Non-pigmented ciliary epithelial cell (primary cell): ENCODE measurements around the gene GRAMD1A.
"Not testable (repeated sequence)": the region's sequence is repeated elsewhere in the genome, so short reads cannot be mapped to it uniquely, and the experiment has no call there.

Source experiments
- DNase-seq: peaks from one replicate; pipeline ENCODE4 v3.0.0-alpha.2; 2010; ENCODE audit warnings: low read depth

The GRAMD1A gene

GRCh38 chr19:35021016-35021415 lies 20.9 kb downstream of the GRAMD1A start:
- DNase-seq = no peak

GRCh38 chr19:35021596-35021995 lies 21.5 kb downstream of the GRAMD1A start:
- DNase-seq = no peak

- no peak for DNase-seq
Measured at GRCh38 chr19:35022460-35022859, 22.3 kb downstream of the GRAMD1A start.

- no peak for DNase-seq
Measured at GRCh38 chr19:35023428-35023827, 23.3 kb downstream of the GRAMD1A start.

- DNase-seq = no peak
Measured at GRCh38 chr19:35024095-35024494, 24.0 kb downstream of the GRAMD1A start.

GRCh38 chr19:35025969-35026368 lies 25.8 kb downstream of the GRAMD1A start:
- DNase-seq = no peak

GRCh38 chr19:35026418-35026817 lies 26.3 kb downstream of the GRAMD1A start:
- no peak for DNase-seq

- no peak for DNase-seq
Measured at GRCh38 chr19:35027009-35027408, 26.9 kb downstream of the GRAMD1A start.

- DNase-seq = no peak
Measured at GRCh38 chr19:35027851-35028599, 27.9 kb downstream of the GRAMD1A start.

GRCh38 chr19:35028600-35028885 lies 28.4 kb downstream of the GRAMD1A start:
- not testable (repeated sequence) for DNase-seq

- not testable (repeated sequence) for DNase-seq
Measured at GRCh38 chr19:35029275-35029736, 29.2 kb downstream of the GRAMD1A start.

- DNase-seq = no peak
Measured at GRCh38 chr19:35029737-35030256, 29.7 kb downstream of the GRAMD1A start.

- no peak for DNase-seq
Measured at GRCh38 chr19:35030257-35031071, 30.3 kb downstream of the GRAMD1A start, which contains the start of gene SCN1B. Gene SCN1B, plus strand, starts transcription at chr19:35030470. Its CDS starts 351 bp downstream, at chr19:35030821.

- no peak for DNase-seq
Measured at GRCh38 chr19:35031072-35031881, 31.2 kb downstream of the GRAMD1A start.

- no peak for DNase-seq
Measured at GRCh38 chr19:35032356-35032865, 32.3 kb downstream of the GRAMD1A start.

GRCh38 chr19:35033067-35034004 lies 33.2 kb downstream of the GRAMD1A start:
- no peak for DNase-seq

- DNase-seq = no peak
Measured at GRCh38 chr19:35034005-35034502, 33.9 kb downstream of the GRAMD1A start.

GRCh38 chr19:35034588-35035382 lies 34.7 kb downstream of the GRAMD1A start:
- DNase-seq = no peak

- no peak for DNase-seq
Measured at GRCh38 chr19:35037716-35038622, 37.8 kb downstream of the GRAMD1A start.
